T1000 (cell line): ENCODE data around the gene RAP1GAP2.
A peak's percentile ranks its signal among the peaks of the same experiment; 100 is the strongest.
"Not testable (repeated sequence)": the region's sequence is repeated elsewhere in the genome, so short reads cannot be mapped to it uniquely, and the experiment has no call there.

ENCODE experiments used
- DNase-seq: peaks from one replicate; lab custom pipeline; 2025; ENCODE audit warnings: mixed read lengths; lab: John Stamatoyannopoulos, UW

RAP1GAP2 gene

DNA sequence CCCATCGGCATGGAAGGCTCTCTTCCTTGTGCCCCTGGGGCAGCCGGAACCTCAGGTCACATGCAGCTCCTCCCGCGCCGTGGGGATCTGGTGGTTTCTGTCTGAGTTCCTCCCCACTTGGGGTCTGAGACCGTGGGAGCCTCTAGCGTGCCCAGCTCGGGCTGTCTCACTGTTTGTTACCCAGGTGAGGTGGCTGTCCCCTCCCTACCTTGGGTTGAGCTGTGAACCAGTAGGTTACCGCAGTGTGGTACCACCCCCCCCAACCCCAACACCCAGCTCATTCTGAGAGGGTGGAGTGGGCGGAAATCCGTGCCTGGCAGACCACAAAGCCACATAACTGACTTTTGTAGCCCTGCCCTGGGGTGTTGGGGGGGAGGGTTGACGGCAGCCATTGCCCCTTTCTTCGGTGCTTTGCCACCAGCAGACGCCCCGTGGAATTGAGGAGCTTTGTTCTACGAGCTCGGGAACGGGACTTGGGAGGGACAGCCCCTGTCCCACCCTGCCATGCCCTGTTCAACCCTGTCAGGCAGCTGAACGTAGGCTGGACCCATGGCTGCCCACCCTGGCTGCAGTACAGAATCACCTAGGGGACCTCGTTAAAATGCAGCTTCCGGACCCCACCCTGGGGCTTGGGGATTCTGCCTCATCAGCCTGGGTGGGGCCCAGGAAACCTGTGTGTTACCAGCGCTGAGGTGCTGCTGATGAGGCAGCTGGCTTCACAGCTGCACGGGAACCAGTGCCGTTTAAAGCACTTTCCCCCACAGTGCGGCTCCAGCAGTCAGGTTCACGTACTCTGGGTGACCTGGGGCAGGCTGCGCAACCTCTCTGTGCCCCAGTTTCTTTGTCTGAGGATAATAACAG, 18.5 kb downstream of the RAP1GAP2 start:
- no peak for DNase-seq

DNA sequence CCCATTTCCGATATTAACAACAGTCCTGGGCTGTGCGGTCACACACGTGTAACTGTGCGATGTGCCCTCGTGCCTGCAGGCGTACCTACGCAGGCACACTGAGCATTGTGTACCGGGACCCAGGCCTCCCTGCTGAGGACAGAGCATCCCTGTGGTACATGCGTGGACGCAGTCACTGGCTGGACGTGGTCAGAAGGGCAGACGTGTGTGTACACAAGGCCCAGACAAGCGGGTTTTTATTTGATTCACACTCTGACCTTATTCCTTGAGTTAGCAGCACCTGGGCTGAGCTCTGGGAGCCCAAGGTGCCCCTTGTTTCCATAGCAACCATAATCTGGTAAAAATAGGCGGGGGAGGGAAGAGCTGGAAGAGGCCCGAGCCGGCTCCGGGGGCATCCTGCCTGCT, 19.5 kb downstream of the RAP1GAP2 start:
- DNase-seq = no peak

DNA sequence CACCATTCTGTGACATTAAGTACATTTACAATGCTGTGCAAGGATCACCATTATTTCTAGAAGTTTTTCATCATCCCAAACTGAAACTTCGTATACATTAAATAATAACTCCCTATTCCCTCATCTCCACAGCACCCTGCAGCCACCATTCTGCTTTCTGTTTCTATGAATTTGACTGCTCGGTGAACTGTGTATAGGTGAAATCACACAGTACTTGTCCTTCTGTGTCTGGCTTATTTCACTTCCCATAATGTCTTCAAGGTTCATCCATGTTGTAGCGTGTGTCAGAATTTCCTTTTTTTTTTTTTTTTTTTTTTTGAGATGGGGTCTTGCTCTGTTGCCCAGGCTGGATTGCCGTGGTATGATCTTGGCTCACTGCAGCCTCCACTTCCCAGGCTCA, 20.4 kb downstream of the RAP1GAP2 start:
- no peak for DNase-seq

DNA sequence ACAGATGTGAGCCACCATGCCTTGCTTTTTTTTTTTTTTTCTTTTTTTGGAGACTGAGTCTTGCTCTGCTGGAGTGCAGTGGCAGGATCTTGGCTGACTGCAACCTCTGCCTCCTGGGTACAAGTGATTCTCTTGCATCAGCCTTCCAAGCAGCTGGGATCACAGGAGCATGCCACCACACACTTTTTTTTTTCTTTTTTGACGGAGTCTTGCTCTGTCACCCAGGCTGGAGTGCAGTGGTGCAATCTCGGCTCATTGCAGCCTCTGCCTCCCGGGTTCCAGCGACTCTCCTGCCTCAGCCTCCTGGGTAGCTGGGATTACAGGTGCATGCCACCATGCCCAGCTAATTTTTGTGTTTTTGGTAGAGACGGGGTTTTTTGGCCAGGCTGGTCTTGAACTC, 23.1 kb downstream of the RAP1GAP2 start:
- DNase-seq = not testable (repeated sequence)

DNA sequence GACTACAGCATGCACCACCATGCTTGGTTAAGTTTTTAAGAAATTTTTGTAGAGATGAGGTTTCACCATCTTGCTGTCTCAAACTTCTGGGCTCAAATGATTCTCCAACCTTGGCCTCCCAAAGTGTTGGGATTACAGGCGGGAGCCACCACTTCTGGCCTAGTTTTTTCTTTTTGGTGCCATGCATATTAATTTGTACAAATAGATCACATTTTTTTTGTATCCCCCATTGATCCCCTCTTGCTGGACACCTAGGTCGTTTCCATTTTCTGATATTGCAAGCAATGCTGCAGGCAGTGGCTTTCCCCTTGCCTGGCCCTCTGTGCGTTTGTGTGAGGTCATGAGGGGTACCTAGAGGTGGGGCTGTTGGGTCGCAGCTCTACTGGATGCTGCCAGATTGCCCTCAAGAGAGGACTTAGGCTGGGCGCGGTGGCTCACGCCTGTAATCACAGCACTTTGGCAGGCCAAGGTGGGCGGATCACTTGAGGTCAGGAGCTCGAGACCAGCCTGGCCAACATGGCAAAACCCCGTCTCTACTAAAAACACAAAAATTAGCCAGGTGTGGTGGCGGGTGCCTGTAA, 23.8 kb downstream of the RAP1GAP2 start:
- no peak for DNase-seq

DNA sequence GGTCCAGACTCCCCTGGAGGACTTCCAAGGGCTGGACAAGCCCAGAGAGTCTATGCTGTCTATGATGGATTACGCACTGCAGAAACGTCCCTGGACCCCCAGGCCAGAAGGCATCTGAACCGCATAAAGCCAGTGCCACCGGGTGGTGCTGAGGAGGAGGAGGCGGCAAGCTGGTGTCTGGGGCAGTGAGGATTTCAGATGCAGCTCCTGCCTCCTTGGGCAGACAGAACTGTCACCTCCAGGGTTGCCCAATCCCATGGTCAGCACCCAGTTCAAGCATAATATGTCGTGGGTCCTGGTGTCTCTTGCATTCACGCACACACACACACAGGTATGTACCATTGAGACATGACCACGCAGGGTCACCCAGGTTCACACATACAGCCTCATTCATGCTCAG, 25.6 kb downstream of the RAP1GAP2 start:
- no peak for DNase-seq

DNA sequence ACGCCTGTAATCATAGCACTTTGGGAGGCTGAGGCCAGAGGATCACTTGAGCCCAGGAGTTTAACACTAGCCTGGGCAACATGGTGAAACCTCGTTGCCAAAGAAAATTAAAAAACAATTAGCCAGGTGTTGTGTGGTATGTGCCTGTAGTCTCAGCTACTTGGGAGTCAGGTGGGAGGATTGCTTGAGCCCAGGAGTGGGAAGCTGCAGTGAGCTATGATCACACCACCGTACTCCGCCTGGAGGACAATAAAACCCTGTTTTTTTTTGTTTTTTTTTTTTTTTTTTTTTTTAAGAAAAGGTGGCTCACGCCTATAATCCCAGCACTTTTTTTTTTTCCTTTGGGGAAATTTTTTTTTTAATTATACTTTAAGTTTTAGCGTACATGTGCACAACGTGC, 26.1 kb downstream of the RAP1GAP2 start:
- DNase-seq = no peak

DNA sequence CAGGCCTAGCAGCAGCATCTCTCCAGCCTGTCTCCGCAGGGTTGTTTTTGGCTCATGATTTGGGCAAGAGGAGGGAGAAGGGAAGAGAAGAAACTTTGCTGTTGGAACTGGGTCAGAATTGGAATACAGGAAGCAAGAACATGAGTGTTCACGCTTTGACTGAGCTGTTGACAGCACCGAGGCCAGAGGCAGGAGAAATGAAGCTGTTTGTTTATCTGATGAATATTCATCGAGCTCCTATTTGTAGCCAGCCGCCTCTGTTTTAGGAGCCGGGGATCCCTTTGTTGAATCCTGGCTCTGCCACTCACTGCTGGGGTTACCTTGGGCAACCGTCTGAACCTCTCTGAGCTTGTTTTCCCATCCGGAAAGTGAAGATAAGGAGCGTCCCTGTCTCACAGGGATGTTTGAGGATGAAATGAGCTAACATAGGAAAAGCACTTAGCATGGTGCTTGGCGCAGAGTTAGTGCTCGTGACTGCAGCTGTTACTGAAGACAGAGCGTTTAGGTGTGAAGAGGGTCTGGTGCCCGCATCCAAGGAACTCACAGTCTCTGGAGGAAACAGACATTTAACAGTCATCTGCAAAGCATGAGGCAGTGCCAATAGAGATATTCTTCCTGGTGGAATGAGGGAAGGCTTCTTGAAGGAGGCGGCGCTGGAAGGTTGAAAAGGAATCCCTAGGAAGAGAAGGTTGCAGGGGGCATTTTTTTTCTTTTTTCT, 29.2 kb downstream of the RAP1GAP2 start:
- no peak for DNase-seq

DNA sequence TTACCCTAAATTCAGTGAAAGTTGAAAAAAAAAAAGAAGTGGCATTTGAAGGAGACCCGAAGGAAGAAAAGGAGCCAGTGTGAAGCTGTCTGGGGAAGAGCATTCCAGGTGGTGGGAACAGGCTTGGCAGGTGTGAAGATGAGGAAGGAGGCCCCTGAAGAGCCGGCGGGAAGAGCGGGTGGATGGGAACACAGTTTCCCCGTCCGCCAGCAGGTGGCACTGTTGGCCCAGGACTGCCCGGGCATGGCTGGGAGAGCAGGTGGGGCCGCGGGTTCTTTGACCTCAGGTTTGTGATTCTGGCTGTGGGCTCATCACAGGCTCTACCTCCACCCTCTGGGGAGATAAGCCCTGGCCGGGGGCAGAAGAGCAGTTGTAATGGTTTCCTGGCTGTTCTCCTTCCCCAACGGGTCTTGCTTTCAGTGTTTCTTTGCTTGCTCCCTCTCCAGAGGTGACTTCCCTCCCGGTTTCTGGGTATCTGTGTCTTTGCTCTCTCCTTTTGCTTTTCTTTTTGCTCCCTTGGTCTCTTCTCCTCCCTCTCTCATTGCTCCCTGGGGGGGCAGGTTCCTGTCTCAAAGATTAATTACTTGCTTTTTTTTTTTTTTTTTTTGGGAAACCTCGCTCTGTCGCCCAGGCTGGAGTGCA, 32.3 kb downstream of the RAP1GAP2 start:
- DNase-seq = peak; percentile 46

DNA sequence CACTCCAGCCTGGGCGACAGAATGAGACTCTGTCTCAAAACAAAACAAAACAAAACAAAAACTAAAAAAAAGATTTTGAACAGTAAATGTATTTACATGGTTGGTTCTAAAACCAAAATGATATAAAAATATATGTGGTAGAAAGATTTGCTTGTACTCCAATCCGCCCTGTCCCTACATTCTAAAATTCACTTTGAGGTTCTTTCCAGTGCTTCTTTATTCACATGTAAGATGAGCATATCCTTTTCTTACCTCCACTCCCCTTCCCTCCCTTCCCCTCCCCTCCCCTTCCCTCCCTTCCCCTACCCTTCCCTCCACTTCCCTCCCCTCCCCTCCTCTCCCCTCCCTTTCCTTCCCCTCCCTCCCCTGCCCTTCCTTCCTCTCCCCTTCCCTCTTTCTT, 34.4 kb downstream of the RAP1GAP2 start:
- DNase-seq = no peak

DNA sequence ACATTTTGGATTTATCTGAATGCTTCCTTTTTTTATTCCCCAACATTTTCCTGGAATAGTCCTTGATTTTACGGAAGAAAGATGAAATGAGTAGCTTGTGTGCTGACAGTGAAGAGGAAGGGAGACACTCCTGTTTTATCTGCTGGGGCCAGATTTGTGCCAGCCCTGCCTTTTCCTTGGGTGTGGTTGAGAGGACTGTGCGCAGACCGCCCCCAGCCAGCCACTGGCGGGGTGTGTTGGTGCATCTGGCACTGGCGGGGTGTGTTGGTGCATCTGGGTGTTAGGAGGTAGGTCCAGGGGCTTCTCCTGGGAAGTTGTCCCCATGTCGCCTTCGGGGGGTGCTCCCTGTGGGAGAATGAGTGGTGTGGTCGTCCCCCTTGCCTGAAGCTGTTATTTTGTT, 39.5 kb downstream of the RAP1GAP2 start:
- no peak for DNase-seq

DNA sequence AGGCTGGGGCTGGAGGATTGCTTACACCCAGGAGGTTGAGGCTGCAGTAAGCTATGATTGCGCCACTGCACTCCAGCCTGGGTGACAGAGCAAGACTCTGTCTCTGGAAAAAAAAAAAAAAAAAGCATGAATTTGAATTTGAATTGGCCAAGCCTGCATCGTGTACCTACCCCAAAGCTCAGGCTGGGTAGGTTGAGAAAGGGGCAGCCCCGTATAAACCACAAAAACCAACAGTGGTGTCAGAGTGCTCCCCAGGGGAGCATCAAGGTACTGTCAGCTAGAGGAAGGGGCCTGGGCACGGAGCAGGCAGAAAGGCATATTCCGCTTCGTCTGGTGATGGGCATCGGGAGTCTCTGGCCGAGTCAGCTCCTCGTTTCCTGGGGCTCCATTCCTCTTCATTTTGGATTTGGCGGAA, 40.9 kb downstream of the RAP1GAP2 start:
- no peak for DNase-seq

DNA sequence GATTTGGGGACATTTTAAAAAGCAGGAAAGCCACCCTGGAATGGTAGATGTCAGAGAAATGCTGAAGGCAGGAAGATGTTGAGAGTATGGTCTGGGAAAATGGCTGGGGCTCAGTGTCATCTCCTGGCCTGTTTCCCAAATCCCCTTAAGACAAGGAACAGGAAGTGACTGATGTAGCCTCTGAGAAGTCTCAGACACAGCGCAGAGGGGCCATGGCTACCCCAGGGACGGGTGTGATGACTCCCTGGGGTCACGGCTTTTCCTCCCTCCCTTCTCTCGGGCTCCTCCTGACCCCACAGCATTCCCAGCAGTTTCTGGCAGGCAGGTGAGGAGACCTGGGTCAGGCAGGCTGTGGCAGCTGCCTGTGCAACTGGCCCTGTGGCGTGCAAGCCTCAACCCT, 45.4 kb downstream of the RAP1GAP2 start:
- no peak for DNase-seq

DNA sequence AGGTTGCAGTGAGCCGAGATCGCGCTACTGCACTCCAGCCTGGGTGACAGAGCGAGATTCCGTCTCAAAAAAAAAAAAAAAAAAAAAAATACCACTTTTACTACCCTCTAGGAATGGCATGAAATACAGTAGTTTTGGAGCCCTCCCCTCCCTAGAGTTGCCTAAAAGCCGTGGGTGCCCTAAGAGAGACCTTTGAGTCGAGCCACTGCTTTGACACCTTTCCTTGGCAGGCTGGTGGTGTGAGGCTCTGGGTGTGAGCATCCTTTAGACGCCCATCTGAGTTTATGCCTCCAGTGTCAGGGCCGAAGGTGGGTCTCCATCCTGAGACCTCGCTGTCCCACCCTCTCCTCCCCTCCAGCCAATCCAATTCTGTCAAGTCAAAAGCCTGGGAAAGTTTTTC, 46.2 kb downstream of the RAP1GAP2 start:
- DNase-seq = no peak

DNA sequence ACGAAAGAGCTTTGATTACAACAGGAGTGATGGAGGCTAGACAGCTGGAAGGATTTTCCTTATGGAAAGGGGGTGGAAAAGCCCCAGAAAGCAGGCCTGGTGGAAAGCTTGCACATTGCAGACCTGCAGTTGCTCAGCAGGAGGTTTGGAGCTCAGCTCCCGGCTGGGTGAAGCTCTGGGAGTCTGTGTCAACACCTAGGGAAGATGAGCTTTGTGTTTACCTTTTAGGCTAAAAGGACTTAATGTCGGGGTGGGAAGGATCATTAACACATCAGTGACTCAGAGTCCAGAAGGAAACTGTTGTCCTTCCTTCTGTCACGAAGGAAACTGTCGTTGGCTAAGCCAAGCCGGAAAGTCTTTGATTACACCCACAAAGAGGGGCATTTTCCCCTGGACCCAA, 48.2 kb downstream of the RAP1GAP2 start:
- no peak for DNase-seq

DNA sequence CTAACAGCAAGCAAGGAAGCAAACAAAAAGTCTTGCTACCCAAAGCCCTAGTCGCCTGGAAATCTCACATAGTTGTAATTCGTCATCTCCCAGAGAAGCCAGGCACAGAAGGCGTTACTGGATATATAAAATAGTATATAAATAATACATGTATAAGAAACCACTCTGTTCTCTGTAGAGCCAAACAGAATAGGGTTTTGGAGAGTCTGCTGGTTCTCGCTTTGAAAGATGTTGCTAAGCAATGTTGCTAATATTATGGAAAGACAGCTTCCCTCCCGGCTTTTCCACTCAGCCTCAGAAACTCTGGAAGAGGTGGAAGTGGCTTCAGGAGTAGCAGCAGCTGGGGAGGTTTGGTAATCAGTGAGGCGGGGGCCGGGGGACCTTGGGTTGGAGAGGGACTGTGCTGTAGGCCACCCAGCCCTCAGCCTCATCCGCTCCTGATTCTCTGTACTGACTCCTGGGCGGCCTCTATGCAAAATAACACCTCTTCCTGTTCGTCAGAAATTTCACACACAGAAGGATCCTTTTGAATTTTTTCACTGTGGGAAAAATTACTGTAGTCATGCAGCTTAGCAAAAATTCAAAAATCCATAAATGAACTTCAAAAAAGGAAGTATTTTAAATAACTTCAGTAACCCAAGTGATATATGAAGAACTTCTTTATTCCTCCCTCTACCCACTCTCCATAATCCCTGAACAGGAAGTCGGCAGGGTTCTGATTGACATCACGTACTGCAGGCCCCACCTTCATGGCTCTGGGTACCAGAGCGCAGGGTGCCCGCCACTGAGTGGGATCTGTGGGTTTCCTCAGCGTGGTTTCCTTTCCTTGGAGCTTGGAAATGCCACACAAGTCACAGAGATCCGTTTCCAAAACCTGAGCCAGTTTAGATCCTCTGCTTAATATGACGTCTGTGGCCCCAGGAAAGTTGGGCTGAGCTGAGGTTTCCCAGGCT, 51.4 kb downstream of the RAP1GAP2 start:
- no peak for DNase-seq

DNA sequence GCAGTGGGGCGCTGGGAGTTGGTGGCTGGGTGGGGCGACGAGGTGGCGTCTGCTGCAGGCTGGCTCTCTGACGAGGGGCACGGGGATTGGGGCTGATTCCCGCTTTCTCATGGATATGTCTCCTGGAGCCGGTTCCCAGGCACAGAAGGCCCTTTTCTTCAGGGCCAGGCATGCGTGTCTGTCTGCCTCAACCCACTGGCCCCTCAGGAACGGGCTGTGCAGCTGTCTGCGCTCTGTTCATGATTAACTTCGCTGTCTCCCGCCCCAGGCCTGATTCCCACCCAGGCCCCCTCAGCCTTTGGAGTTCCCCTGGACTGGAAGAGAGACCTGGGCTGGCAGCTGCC, 53.1 kb downstream of the RAP1GAP2 start:
- no peak for DNase-seq

DNA sequence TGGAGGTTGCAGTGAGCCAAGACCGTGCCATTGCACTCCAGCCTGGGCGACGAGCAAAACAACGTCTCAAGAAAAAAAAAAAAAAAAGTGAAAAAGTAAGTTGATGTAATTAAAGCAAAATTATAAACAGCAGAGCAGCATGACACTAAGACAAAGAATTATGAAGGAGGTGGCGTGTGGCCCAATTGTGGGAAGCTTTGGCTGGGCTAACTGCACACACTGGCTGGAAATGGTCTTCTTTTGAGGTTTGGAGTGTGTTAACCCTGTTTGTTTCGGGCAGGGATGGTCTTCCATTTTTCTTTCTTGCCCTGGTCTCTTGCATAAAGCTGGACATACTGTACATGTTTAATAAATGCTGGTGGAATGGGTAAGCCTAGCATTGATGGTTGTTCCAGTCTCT, 54.8 kb downstream of the RAP1GAP2 start:
- DNase-seq = no peak

DNA sequence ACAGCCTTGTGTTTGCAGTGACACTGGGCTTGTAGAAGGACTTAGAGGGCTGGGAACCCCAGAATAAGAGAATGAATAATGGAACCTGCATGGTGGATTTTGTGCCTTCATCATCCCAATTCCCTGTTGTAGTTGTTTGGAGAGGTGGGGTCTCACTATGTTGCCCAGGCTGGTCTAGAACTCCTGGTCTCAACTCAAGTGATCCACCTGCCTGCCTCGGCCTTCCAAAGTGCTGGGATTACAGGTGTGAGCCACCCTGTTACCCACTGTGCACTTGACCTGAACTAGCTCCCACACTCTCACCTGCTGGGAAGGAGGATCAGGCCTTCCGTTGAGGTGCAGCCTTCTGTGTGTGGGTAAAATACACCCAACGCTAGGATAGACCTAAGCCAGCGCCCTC, 55.4 kb downstream of the RAP1GAP2 start:
- DNase-seq = no peak

DNA sequence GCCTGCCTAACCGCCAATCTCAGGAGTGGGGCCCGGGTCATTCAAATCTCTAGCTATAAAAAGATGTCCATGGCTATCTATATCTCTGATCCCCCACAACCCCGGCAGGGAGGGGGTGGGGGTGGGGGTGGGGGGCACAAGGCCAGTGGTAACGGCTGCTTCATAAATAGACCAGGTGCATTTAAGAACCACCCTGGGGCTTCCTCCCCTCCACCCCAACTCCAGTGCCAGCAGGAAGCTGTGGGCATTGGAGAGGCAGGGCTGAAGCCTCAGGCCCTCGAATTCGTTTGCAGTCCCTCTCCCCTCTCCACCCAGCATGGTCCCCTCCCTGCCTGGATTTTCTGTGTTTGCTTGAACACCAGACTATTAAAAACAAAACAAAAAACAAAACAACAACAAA, 56.0 kb downstream of the RAP1GAP2 start:
- DNase-seq = no peak

DNA sequence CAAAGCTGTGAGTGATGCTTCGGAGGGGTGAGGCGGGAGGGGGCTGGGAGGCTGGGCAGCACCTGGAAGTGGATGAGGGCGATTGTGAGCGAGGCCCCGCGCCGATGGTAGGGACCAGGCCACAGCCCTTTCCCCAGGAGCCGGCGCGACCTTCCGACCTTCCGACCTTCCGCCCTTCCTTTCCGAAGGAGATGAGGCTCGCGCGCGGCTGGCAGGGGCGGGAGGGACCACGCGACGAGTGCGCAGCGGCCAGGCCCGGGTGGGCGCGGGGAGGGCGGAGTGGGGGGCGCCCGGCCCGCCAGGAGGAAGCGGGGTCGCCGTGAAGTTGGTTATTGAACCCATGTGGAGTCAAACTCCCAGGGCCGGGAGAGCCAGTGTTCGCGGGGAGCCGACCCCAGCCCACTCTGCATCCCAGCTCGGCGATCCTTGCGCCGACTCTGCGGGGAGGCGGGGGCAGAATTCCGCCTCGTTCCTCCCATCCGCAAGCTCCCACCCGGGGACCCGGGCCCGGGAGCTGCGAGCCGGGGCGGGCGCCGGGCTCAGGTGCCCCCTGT, 56.6 kb downstream of the RAP1GAP2 start:
- DNase-seq = no peak
